ENCODE data around the gene UBE2K.
"Not testable (repeated sequence)": the region's sequence is repeated elsewhere in the genome, so short reads cannot be mapped to it uniquely, and the experiment has no call there.

The UBE2K gene

DNA sequence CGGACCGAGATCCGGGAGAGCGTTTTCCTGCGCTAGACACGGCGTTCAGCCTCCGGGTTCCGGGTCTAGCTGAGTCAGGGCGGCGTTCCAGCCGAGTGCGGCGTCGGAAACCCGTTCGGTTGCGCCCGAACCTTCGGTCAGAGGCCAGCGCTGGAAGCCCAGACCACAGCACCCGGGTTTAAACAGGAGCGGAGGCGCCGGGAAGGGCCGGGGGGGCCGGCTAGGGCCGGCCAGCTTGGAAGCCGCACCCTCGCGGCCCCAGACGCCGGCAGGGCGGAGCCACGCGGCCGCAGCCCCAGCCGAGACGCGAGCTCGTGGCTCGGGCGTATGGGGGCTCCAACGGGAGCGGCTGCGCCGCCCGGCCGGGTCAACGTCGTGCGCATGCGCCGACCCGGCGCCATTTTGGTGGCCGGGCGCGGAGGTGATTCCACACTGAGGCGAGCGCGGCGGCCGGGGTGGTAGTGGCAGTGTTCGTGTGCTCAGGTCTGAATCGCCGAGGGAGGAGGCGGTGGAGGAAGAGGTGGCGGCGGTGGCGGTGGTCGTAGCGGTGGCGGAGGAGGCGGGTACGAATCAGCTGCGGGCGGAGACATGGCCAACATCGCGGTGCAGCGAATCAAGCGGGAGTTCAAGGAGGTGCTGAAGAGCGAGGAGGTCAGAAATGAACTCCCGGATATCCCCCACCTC, at the start of gene UBE2K:
Gene UBE2K (plus strand): TSS at position 397 of the 684 bp plus-strand sequence. CDS start 192 bp downstream, at position 589.
- DNase-seq: no peak

DNA sequence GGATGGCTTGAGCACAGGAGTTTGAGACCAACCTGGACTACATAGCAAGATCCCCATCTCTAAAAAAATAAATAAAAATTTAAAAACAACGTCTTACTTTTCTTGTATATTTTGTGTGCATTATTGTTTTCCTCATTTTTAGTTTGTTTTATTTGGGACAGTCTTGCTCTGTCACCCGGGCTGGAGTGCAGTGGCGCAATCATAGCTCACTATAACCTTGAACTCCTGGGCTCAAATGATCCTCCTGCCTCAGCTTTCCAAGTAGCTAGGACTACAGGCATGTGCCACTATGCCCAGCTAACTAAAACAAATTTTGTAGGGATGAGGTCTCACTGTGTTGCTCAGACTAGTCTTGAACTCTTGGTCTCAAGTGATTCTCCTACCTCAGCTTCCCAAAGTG, 49.7 kb upstream of the UBE2K start:
- no peak for DNase-seq

DNA sequence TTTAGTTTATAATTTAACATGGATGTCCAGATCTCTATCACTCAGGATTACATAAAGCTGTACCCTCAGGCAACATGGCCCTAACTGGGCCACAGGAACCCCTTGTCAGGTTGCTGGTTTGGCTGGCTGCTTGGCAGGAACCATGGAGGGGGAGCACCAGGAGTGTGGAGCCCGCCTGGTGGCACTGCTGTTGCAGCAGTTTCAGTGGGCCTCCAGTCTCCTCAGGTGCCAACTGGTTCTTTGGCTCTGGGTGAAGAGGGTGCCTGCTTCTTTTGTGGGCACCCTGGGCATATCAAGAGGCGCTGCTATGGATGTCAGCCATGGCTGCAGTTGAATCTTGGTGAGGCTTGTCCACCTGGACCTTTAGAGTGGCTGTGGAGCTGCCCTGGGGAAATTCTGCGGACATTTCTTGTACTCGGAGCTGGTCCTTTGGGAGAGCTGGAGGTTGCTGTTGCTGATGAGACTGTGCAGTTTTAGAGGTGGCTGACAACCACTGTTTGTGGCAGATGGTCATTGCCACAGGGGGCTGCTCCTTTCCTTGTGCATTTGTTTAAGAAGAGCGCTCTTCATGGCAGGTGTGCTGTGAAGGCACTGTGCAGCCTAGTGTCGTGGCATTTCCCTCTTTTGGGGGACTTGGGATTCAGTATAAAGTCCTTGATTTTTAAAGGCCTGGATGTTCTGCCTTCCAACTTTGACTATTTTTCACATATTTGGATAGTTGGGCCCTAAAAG, 48.9 kb upstream of the UBE2K start:
- DNase-seq: no peak

DNA sequence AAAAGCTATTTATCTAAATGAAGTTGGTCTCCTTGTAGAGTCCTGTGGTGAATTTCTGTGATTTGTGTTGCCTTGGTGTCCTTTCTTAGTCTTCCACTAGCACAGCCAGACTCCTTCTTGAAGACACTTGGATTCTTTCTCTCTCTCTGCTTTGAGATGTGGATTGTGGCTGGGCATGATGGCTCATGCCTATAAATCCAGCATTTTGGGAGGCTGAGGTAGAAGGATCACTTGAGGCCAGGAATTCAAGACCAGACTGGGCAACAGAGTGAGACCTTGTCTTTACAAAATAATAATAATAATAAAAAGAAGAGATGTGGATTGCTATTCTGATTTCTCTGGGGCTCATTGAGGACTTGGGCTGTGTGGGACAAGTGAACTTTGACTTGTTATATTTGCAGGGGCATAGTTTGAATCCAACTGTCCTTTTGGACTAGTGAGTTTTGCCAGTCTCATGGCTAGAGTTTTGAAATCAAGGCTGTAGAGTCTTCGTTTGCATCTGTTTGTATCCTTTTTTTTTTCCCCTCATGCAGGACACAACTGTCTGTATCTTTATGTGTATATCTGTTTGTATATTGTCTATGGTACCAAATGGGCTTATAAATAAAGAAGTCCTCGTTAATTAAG, 48.2 kb upstream of the UBE2K start:
- DNase-seq: no peak

DNA sequence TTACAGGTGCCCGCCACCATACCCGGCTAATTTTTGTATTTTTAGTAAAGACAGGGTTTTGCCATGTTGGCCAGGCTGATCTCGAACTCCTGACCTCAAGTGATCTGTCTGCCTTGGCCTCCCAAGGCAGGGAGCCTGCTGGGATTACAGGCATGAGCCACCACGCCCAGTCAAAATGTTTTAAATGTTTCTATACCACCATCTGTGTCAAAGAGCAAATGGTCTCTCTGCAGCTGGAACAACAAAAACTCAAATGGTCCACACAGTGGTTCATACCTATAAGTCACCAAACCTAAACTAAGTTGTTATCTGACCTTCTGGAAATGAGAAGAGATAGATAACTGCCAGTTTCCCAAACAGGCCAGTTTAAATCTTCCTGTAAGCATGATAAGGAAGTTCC, 46.4 kb upstream of the UBE2K start:
- DNase-seq: not testable (repeated sequence)

- no peak for DNase-seq
These were observed 42.7 kb upstream of the UBE2K start for GRCh38 chr4:39655211-39655610.

DNA sequence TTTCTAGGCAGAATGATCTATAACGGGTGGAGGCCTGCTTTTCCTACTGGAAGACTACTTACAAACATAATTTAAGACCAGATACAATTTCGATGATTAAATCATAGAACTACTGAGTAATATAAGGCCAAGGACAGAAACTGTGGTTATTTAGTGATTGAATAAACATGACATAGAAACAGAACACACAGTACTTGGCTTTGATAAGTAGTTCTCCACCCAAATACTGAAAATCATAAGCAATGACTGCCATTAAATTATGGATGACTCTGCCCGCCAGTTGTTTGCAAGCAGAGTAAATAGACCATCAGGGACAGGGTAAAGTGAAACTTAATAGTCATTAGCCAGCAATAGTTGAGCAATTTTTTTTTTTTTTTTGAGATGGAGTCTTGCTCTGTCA, 42.1 kb upstream of the UBE2K start:
- DNase-seq: no peak

GRCh38 chr4:39656638-39657037, 41.3 kb upstream of the UBE2K start:
- not testable (repeated sequence) for DNase-seq

DNA sequence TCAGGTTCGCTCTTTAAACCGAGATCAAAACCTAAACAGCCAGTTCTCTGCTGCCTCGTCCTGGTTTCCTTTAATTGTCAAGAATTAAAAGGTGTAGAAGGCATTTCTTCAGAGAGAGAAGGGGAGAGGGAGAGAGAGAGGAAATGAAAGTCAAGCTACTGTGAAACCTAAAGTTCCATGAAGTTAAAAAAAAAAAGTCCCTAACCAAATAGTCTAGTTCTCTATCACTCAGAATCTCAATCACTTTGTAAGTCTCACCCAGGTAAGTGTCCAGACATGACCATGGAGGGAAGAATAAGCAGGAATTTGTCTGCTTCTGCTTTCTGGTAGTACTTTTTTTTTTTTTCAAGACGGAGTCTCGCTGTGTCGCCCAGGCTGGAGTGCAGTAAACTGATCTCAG, 40.5 kb upstream of the UBE2K start:
- no peak for DNase-seq

DNA sequence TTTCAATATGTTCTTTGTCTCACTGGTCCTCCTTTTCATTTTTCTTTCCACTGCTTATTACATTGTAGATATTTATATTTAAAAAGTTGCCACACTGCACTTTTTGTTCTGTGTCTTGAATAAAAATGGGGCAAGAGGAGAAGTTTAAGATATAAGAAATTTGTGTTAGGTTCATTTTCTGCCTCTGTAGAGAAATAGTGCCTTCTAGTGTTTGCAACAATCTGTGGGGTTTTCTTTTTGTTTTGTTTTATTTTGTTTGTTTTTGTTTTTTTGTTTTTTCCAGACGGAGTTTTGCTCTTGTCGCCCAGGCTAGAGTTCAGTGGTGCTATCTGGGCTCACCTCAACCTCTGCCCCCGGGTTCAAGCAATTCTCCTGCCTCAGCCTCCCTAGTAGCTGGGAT, 39.2 kb upstream of the UBE2K start:
- DNase-seq: no peak

- DNase-seq: no peak
These were observed 37.9 kb upstream of the UBE2K start for GRCh38 chr4:39660045-39660444.

- no peak for DNase-seq
These were observed 37.2 kb upstream of the UBE2K start for GRCh38 chr4:39660757-39661156.

DNA sequence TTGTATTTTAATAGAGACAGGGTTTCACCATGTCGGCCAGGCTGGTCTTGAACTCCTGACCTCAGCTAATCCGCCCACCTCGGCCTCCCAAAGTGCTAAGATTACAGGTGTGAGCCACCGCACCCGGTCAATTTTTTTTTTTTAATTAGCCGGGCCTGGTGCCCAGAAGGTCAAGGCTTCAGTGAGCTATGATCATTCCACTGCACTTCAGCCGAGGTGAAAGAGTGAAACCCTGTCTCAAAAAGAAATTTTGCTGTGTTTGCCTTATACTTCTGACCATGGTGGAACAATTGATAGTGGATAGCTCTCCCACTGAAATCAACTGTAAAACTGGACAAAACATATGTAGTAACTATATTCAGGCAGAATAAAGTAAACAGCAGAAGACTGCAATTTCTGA, 35.3 kb upstream of the UBE2K start:
- DNase-seq: no peak

DNA sequence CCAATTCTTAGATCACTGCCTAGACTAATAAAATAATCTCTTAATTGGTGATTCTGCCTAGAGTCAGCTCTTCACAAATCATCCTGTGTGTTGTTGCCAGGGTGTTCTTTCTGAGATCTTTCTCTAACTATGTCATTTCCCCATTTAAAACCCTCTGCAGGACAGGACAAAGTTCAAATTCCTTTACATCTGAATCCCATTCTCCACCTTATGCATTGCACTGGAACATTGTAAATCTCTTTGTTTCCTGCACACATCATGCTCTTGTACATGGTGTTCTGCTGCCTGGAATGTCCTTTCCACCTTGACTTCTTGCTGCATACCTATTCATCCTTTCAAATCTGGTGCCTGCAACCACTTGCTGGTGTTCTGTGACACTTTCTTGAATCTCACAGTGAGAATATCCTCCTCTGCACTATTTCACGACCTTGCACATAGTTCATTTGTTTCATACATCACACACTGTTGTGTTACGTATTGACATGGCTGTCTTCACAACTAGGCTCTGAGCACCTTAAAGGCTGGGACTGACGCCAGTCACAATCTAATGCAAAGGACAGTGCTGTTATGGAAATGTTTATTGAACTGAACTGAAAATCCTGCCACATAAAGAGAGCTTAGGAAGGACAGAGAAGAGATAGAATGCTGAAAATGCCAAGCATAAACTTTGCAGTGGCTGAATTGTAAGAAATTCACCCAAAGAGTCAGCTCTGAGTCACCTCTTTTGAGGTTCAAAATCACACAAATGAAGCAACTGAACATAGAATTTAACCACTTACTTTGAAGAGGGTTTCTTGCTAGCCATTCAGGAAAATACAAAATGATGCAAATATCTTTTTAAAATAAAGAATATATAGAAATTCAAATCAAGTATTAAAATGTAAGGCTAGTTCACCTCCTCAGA, 32.9 kb upstream of the UBE2K start:
- no peak for DNase-seq

DNA sequence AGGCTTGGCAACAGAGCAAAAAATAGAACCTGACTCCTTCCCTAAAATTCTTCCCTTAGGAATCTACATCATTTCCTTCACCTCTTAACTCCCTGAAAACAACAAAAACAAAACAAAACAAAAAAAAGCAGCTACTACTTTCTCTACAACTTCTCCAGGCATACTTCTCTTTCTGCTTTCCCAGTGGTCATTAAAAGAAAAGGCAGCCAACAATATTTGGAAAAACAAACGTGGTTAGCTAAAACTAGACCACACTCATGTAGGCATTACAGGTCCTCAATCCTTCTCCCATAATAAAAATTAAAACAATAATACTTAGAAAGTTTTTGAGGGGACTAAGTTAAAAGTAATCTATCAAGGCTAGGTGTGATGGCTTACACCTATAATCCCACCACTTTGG, 30.2 kb upstream of the UBE2K start:
- DNase-seq: no peak

DNA sequence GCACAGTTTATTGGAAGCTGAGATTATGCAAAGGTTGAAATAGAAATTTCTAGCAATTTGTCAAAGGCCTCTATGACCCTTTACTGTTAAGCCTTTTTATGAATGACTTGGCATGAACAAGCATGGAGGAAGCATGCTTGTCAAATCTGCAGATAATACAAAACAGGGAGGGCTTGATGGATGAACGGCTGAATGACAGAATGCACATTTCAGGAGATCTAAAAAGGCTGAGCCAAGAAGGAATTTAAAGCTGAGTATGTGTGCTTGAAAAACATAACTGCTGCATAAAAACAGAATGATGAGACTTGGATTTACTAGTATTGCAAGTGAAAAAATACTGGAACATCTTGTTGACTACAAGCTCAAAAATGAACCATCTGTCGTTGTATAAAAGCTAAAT, 29.0 kb upstream of the UBE2K start:
- DNase-seq: no peak

DNA sequence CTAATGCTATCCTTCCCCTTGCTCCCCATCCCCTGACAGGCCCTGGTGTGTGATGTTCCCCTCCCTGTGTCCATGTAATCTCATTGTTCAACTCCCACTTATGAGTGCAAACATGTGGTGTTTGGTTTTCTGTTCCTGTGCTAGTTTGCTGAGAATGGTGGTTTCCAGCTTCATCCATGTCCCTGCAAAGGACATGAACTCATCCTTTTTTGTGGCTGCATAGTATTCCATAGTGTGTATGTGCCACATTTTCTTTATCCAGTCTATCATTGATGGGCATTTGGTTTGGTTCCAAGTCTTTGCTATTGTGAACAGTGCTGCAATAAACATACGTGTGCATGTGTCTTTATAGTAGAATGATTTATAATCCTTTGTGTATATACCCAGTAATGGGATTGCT, 27.6 kb upstream of the UBE2K start:
- not testable (repeated sequence) for DNase-seq

DNA sequence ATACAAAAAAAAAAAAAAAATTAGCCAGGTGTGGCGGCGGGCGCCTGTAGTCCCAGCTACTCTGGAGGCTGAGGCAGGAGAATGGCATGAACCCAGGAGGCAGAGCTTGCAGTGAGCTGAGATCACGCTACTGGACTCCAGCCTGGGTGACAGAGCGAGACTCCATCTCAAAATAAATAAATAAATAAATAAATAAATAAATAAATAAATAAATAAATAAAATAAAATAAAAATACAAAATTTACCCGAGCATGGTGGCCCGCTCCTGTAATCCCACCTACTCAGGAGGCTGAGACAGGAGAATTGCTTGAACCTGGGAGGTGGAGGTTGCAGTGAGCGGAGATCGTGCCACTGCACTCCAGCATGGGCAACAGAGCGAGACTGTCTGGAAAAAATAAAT, 22.3 kb upstream of the UBE2K start:
- DNase-seq: not testable (repeated sequence)

DNA sequence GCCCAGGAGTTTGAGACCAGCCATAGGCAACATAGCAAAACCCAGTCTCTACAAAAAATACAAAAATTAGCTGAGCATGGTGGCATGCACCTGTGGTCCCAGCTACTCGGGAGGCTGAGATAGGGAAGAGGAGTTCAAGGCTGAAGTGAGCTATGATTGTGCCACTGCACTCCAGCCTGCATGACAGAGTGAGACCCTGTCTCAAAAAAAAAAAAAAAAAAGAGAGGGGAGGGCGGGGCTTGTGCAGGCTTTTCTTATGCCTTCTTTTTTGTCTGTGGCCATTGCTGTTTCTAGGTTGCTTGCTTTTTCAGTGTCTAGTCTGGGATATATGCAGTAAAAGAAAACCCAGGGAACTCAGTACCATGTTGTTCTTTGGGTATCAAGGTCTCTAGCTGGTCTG, 16.9 kb upstream of the UBE2K start:
- DNase-seq: not testable (repeated sequence)

DNA sequence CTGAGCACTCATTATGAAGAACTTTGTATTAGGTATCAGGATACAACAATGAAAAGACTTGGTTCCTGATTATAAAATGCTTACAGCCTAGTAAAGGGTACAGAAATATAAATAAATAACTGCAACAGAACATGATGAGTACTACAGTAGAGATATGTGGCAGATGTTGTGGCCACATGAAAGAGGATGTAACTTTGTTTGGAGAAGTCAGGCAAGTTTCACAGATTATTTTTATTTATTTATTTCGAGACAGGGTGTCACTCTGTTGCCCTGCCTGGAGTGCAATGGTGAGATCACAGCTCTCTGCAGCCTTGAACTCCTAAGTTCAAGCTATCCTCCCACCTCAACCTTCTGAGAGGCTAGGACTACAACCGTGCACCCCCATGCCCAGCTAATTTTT, 15.8 kb upstream of the UBE2K start:
- no peak for DNase-seq

DNA sequence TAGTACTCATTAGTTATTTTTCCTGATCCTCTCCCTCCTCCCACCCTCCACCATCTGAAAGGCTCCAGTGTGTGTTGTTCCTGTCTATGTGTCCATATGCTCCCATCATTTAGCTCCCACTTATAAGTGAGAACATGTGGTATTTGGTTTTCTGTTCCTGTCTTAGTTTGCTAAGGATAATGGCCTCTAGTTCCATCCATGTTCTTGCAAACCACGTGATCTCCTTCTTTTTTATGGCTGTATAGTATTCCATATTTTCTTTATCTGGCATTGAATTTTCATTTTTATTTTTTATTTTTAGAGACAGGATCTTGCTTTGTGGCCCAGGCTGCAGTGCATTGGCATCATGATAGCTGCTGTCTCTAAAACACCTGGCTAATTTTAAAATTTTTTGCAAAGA, 11.9 kb upstream of the UBE2K start:
- peak; percentile 13 for DNase-seq

GRCh38 chr4:39687014-39687413, 10.9 kb upstream of the UBE2K start:
- no peak for DNase-seq

DNA sequence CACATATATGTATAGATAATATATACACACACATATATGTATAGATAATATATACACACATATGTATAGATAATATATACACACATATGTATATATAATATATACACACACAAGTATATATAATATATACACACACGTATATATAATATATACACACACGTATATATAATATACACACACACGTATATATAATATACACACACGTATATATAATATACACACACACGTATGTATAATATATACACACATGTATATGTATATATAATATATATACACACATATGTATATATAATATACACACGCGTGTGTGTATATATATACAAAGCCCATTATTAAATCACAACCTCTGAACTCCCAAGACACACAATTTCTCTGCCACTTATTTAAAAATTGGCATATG, 8.0 kb upstream of the UBE2K start:
- DNase-seq: no peak
